Liver (tissue), 9 donors: ENCODE measurements around the gene TNFRSF6B. TPM values are rescaled to one million over a fixed set of nuclear protein-coding genes. Genes with fewer than 3 reads are reported as not detected.

Experiments
- DNase-seq: peaks from one replicate; pipeline ENCODE4 v3.0.0-alpha.2; 2017; ENCODE audit warnings: low spot score
- H3K27ac ChIP-seq, 2 donors: one replicate each; pipeline ENCODE4 v1.7.0; 2013; ENCODE audit warnings: inconsistent platforms in 2 of 2, low read length in 2 of 2, control low read depth in 1 of 2, low read depth in 1 of 2, mild to moderate bottlenecking in 1 of 2
- H3K27me3 ChIP-seq, 4 donors: one replicate each; pipeline versions ENCODE4 v1.6.1 to v1.7.0; 2013; ENCODE audit warnings: low read length in 3 of 4, inconsistent platforms in 1 of 4, mild to moderate bottlenecking in 1 of 4, moderate library complexity in 1 of 4; ENCODE audit not compliant: control insufficient read depth in 4 of 4, insufficient read depth in 4 of 4
- H3K36me3 ChIP-seq, 4 donors: one replicate each; pipeline versions ENCODE4 v1.6.1 to v1.7.0; 2013; ENCODE audit warnings: low read length in 3 of 4, mild to moderate bottlenecking in 3 of 4, low read depth in 1 of 4, moderate library complexity in 1 of 4; ENCODE audit not compliant: control insufficient read depth in 4 of 4, insufficient read depth in 3 of 4
- H3K4me1 ChIP-seq, 4 donors: one replicate each; pipeline versions ENCODE4 v1.6.1 to v1.7.0; 2013; ENCODE audit warnings: low read length in 3 of 4, mild to moderate bottlenecking in 3 of 4, moderate library complexity in 1 of 4; ENCODE audit not compliant: control insufficient read depth in 4 of 4, insufficient read depth in 4 of 4
- H3K4me3 ChIP-seq, 3 donors: one replicate each; pipeline versions ENCODE4 v1.6.1 to v1.7.0; 2013; ENCODE audit warnings: low read length in 3 of 3, control low read depth in 1 of 3, low read depth in 1 of 3, mild to moderate bottlenecking in 1 of 3
- H3K9ac ChIP-seq, 2 donors: one replicate each; pipeline ENCODE4 v1.7.0; 2013; ENCODE audit warnings: low read length in 2 of 2, mild to moderate bottlenecking in 2 of 2, moderate library complexity in 2 of 2, control low read depth in 1 of 2, low read depth in 1 of 2
- H3K9me3 ChIP-seq, 4 donors: one replicate each; pipeline versions ENCODE4 v1.6.1 to v1.7.0; 2013; ENCODE audit warnings: low read length in 3 of 4; ENCODE audit not compliant: control insufficient read depth in 4 of 4
- ATF3 ChIP-seq: IDR thresholded peaks from 2 replicates; pipeline ENCODE4 v1.6.1; 2016; ENCODE audit warnings: antibody characterized with exemption
- CTCF ChIP-seq: fragments of 150-350 bp; IDR thresholded peaks from 2 replicates; pipeline ENCODE4 v1.5.1; 2017; ENCODE audit warnings: improper control_type of control experiment, low read depth, low read length; ENCODE audit not compliant: missing input control
- EGR1 ChIP-seq, 2 donors: IDR thresholded peaks; 2 replicates each; pipeline ENCODE4 v1.6.1; 2016 to 2018; ENCODE audit warnings: antibody characterized with exemption in 2 of 2, low read depth in 2 of 2
- FOXA1 ChIP-seq: IDR thresholded peaks from 2 replicates; pipeline ENCODE4 v1.6.1; 2016; ENCODE audit warnings: antibody characterized with exemption
- FOXA2 ChIP-seq: IDR thresholded peaks from 2 replicates; pipeline ENCODE4 v1.6.1; 2016; ENCODE audit warnings: antibody characterized with exemption
- GABPA ChIP-seq, 2 donors: IDR thresholded peaks in 1 of 2; conservative IDR thresholded peaks in 1 of 2; 2 replicates each; pipeline ENCODE4 v1.6.1; 2016; ENCODE audit warnings: antibody characterized with exemption in 2 of 2, mild to moderate bottlenecking in 1 of 2, moderate library complexity in 1 of 2
- HNF4A ChIP-seq, 2 donors: conservative IDR thresholded peaks; 2 replicates each; pipeline ENCODE4 v1.6.1; 2016; ENCODE audit warnings: antibody characterized with exemption in 2 of 2, mild to moderate bottlenecking in 2 of 2
- HNF4G ChIP-seq: IDR thresholded peaks from 2 replicates; pipeline ENCODE4 v1.6.1; 2016; ENCODE audit warnings: antibody characterized with exemption
- JUND ChIP-seq, 2 donors: IDR thresholded peaks; 2 replicates each; pipeline ENCODE4 v1.6.1; 2016; ENCODE audit warnings: antibody characterized with exemption in 2 of 2
- NR2F2 ChIP-seq: IDR thresholded peaks from 2 replicates; pipeline ENCODE4 v1.6.1; 2016; ENCODE audit warnings: antibody characterized with exemption
- RAD21 ChIP-seq, 2 donors: IDR thresholded peaks; 2 replicates each; pipeline ENCODE4 v1.6.1; 2016; ENCODE audit warnings: antibody characterized with exemption in 2 of 2, mild to moderate bottlenecking in 2 of 2
- REST ChIP-seq: IDR thresholded peaks from 2 replicates; pipeline ENCODE4 v1.6.1; 2016; ENCODE audit warnings: antibody characterized with exemption, mild to moderate bottlenecking
- RXRA ChIP-seq, 2 donors: IDR thresholded peaks; 2 replicates each; pipeline ENCODE4 v1.6.1; 2017 to 2018; ENCODE audit warnings: antibody characterized with exemption in 2 of 2, mild to moderate bottlenecking in 1 of 2
- SP1 ChIP-seq: IDR thresholded peaks from 2 replicates; pipeline ENCODE4 v1.6.1; 2018; ENCODE audit warnings: antibody characterized with exemption, mild to moderate bottlenecking
- YY1 ChIP-seq: IDR thresholded peaks from 2 replicates; pipeline ENCODE4 v1.6.1; 2016; ENCODE audit warnings: antibody characterized with exemption, mild to moderate bottlenecking
- WGBS: extraction: QIAGEN DNeasy Blood & Tissue Kit; methylation state at CpG from one replicate; pipeline ENCODE4 v1.1.7; 2013; 5-methylcytosine and 5-hydroxymethylcytosine counted together
- polyA plus RNA-seq, 2 donors: library from polyadenylated mRNA; stranded (reverse) in 1 of 2; unstranded in 1 of 2; fragments of 200-250 nt in 1 of 2; fragments of >200 nt in 1 of 2; fragmentation: Nextera tagmentation in 1 of 2; extraction: Ambion mirVana in 1 of 2; gene quantifications; one replicate each; pipeline versions ENCODE4 v1.2.1 to v1.2.3, GENCODE V29; 2013 to 2015
- total RNA-seq, 2 donors: library from RNA; depleted of rRNA; stranded (reverse); fragments of >200 nt; gene quantifications; one replicate each; pipeline ENCODE4 v1.2.3, GENCODE V29; 2014
- donor health status: healthy.
- donor health status: healthy.
- donor health status: healthy.
- donor health status: healthy.
- donor health status: healthy.

TNFRSF6B gene
- total and polyA plus RNA-seq, 4 donors = 0.09 to 0.73 TPM; not detected in 2

GRCh38 chr20:63712191-63712590 is 15.7 kb downstream of the TNFRSF6B start:
- TF ChIP-seq NR2F2 (no peak), RAD21 (IDR thresholded peaks at IDR 0.05) (no peak), CTCF (no peak), EGR1 (IDR thresholded peaks at IDR 0.05; ENCODE audit: low read depth in 2 of 2) (no peak), HNF4G (no peak), GABPA (IDR thresholded peaks at IDR 0.05 in 1 of 2, conservative IDR thresholded peaks at IDR 0.05 in 1 of 2) (no peak), REST (no peak), JUND (IDR thresholded peaks at IDR 0.05) (no peak), FOXA2 (no peak), YY1 (no peak), HNF4A (conservative IDR thresholded peaks at IDR 0.05) (no peak), ATF3 (no peak)
- Histone ChIP-seq H3K9ac (no peak overlapping the region), H3K36me3 (peaks cover 11 to 18% (median 13%) of the 10 kb centered on the region in 4 donors), H3K27ac (no peak overlapping the region), H3K9me3 (peaks cover 0 to 4% (median 0%) of the 10 kb centered on the region in 4 donors), H3K4me1 (peaks cover 5 to 17% (median 13%) of the 10 kb centered on the region in 4 donors), H3K27me3 (no peaks in the 10 kb centered on the region), H3K4me3 (no peak overlapping the region)
- 100% methylated on average over 1 of the region's 1 CpG for WGBS
- no peak for DNase-seq

- no peaks in the 10 kb centered on the region for H3K27me3 ChIP-seq
- peaks cover 0 to 4% (median 1%) of the 10 kb centered on the region in 4 donors for H3K9me3 ChIP-seq
- TF ChIP-seq YY1 (no peak), SP1 (no peak), EGR1 (IDR thresholded peaks at IDR 0.05; ENCODE audit: low read depth in 2 of 2) (no peak), FOXA2 (no peak)
- H3K4me1 ChIP-seq = peaks cover 0 to 3% (median 0%) of the 10 kb centered on the region in 4 donors
- WGBS = 99% methylated on average over 5 of the region's 5 CpGs
- H3K27ac ChIP-seq = no peak overlapping the region
- peaks cover 11 to 26% (median 20%) of the 10 kb centered on the region in 4 donors for H3K36me3 ChIP-seq
- no peak for DNase-seq
- no peak overlapping the region for H3K4me3 ChIP-seq
- H3K9ac ChIP-seq = no peak overlapping the region
Measured at GRCh38 chr20:63714858-63715257, 18.4 kb downstream of the TNFRSF6B start.

GRCh38 chr20:63718996-63719395 is 22.5 kb downstream of the TNFRSF6B start:
- Histone ChIP-seq H3K9ac (no peak overlapping the region), H3K4me3 (no peak overlapping the region), H3K27me3 (no peaks in the 10 kb centered on the region), H3K27ac (no peak overlapping the region), H3K9me3 (peaks cover 0 to 4% (median 1%) of the 10 kb centered on the region in 4 donors), H3K36me3 (peaks cover 5 to 22% (median 19%) of the 10 kb centered on the region in 4 donors), H3K4me1 (no peaks in the 10 kb centered on the region)
- WGBS = 100% methylated on average over 2 of the region's 2 CpGs
- DNase-seq = no peak
- TF ChIP-seq RAD21 (IDR thresholded peaks at IDR 0.05) (no peak), FOXA2 (no peak), REST (no peak), RXRA (IDR thresholded peaks at IDR 0.05) (no peak), ATF3 (no peak), CTCF (no peak), SP1 (no peak), NR2F2 (no peak), GABPA (IDR thresholded peaks at IDR 0.05 in 1 of 2, conservative IDR thresholded peaks at IDR 0.05 in 1 of 2) (no peak), FOXA1 (no peak)
